Stimulated activated naive CD8-positive, alpha-beta T cell treated with anti-CD3 and anti-CD28 coated beads, Interleukin-15, Interleukin-2, amounts not matched to agents 100 U/mL and 50 U/mL, for 24 hours (primary cell): Measurements from ENCODE around the gene CES3.
A peak's percentile ranks its signal among the peaks of the same experiment; 100 is the strongest.
"Not testable (repeated sequence)": the region's sequence is repeated elsewhere in the genome, so short reads cannot be mapped to it uniquely, and the experiment has no call there.

Source experiments
- ATAC-seq: fragments of 150-1000 bp; cut with Tn5 transposase; one replicate; pipeline ENCODE4 v1.10.0; 2021
- DNase-seq: peaks from one replicate; pipeline ENCODE4 v3.0.0; 2021

CES3 gene

GRCh38 chr16:66970775-66971720 is 10.0 kb downstream of the CES3 start:
- ATAC-seq (peak; percentile 86), DNase-seq (no peak)

GRCh38 chr16:66972983-66973382 is 11.9 kb downstream of the CES3 start:
- no peak for DNase-seq
- ATAC-seq = no peak

- no peak for ATAC-seq
- no peak for DNase-seq
Observed at GRCh38 chr16:66973716-66974115, 12.7 kb downstream of the CES3 start.

- not testable (repeated sequence) for ATAC-seq
Observed at GRCh38 chr16:66974156-66974931, 13.3 kb downstream of the CES3 start.

GRCh38 chr16:66974932-66975246 is 13.8 kb downstream of the CES3 start:
- not testable (repeated sequence) for ATAC-seq
- DNase-seq = peak; percentile 58

More at GRCh38 chr16:66974156-66974931, 13.3 kb downstream of the CES3 start:
- DNase-seq = not testable (repeated sequence)

GRCh38 chr16:66975302-66975893 is 14.3 kb downstream of the CES3 start:
- no peak for ATAC-seq
- DNase-seq = no peak

GRCh38 chr16:66976746-66977145 is 15.7 kb downstream of the CES3 start:
- ATAC-seq = no peak

GRCh38 chr16:66977341-66978113 is 16.5 kb downstream of the CES3 start:
- DNase-seq = peak; percentile 94

More at GRCh38 chr16:66976746-66977145, 15.7 kb downstream of the CES3 start:
- DNase-seq = no peak

GRCh38 chr16:66979011-66979717 is 18.1 kb downstream of the CES3 start:
- no peak for DNase-seq

More at GRCh38 chr16:66977341-66978113, 16.5 kb downstream of the CES3 start:
- ATAC-seq = peak; percentile 98

GRCh38 chr16:66983033-66983432 is 22.0 kb downstream of the CES3 start:
- ATAC-seq (no peak), DNase-seq (no peak)

More at GRCh38 chr16:66979011-66979717, 18.1 kb downstream of the CES3 start:
- ATAC-seq = no peak

- DNase-seq (peak; percentile 71), ATAC-seq (peak; percentile 86)
Observed at GRCh38 chr16:66984892-66985311, 23.8 kb downstream of the CES3 start.

GRCh38 chr16:66986559-66986958 is 25.5 kb downstream of the CES3 start:
- no peak for DNase-seq
- no peak for ATAC-seq

GRCh38 chr16:66988197-66988788 is 27.2 kb downstream of the CES3 start, which contains the start of gene CES4A:
Gene CES4A, plus strand, starts transcription at chr16:66988589. Its CDS starts 184 bp downstream, at chr16:66988773.
- DNase-seq (no peak), ATAC-seq (no peak)

- no peak for ATAC-seq
- DNase-seq = no peak
Observed at GRCh38 chr16:66991545-66992077, 30.5 kb downstream of the CES3 start.

GRCh38 chr16:66993558-66993957 is 32.5 kb downstream of the CES3 start:
- DNase-seq, ATAC-seq: not testable (repeated sequence)

GRCh38 chr16:66996324-66996982 is 35.4 kb downstream of the CES3 start:
- ATAC-seq (no peak), DNase-seq (no peak)

GRCh38 chr16:66996983-66997358 is 35.9 kb downstream of the CES3 start:
- ATAC-seq = no peak
- no peak for DNase-seq

GRCh38 chr16:67000384-67001351 is 39.6 kb downstream of the CES3 start:
- peak; percentile 47 for ATAC-seq

More at GRCh38 chr16:67000384-67001351, 39.6 kb downstream of the CES3 start:
- DNase-seq = peak; percentile 57
